Stimulated activated CD8-positive, alpha-beta memory T cell treated with anti-CD3 and anti-CD28 coated beads, Interleukin-12 subunit alpha, Interleukin-12 subunit beta, amount 100 ng/mL, for 1 hour (primary cell): ENCODE results near the gene MYRF.

ENCODE experiments used
- DNase-seq: peaks from one replicate; pipeline ENCODE4 v3.0.0-alpha.2; 2020; ENCODE audit warnings: low read depth

Gene MYRF

GRCh38 chr11:61739413-61739812 lies 13.0 kb upstream of the MYRF start:
- no peak for DNase-seq

- DNase-seq = no peak
Observed at GRCh38 chr11:61739966-61740365, 12.5 kb upstream of the MYRF start.

- no peak for DNase-seq
Observed at GRCh38 chr11:61742391-61742790, 10.0 kb upstream of the MYRF start.

GRCh38 chr11:61743486-61744095 lies 8.8 kb upstream of the MYRF start:
- DNase-seq = no peak

- no peak for DNase-seq
Observed at GRCh38 chr11:61744181-61744580, 8.3 kb upstream of the MYRF start.

- no peak for DNase-seq
Observed at GRCh38 chr11:61744609-61745156, 7.8 kb upstream of the MYRF start.

- no peak for DNase-seq
Observed at GRCh38 chr11:61745781-61746441, 6.5 kb upstream of the MYRF start.

GRCh38 chr11:61746442-61747191 lies 5.8 kb upstream of the MYRF start:
- DNase-seq = no peak

- no peak for DNase-seq
Observed at GRCh38 chr11:61747192-61747966, 5.1 kb upstream of the MYRF start.

- no peak for DNase-seq
Observed at GRCh38 chr11:61747967-61748285, 4.5 kb upstream of the MYRF start.

- no peak for DNase-seq
Observed at GRCh38 chr11:61749591-61750217, 2.7 kb upstream of the MYRF start.

- DNase-seq = no peak
Observed at GRCh38 chr11:61750631-61751273, 1.7 kb upstream of the MYRF start.

- DNase-seq = no peak
Observed at GRCh38 chr11:61751384-61751783, 1.1 kb upstream of the MYRF start.

GRCh38 chr11:61752925-61753521 lies 587 bp downstream of the MYRF start:
- no peak for DNase-seq

GRCh38 chr11:61753672-61754071 lies 1.2 kb downstream of the MYRF start:
- no peak for DNase-seq

GRCh38 chr11:61754534-61755482 lies 2.4 kb downstream of the MYRF start:
- DNase-seq = no peak

- DNase-seq = no peak
Observed at GRCh38 chr11:61756147-61756451, 3.7 kb downstream of the MYRF start.

- DNase-seq = no peak
Observed at GRCh38 chr11:61756452-61757212, 4.2 kb downstream of the MYRF start.

- DNase-seq = no peak
Observed at GRCh38 chr11:61757213-61757862, 4.9 kb downstream of the MYRF start.
